Measurements from ENCODE around the gene NDOR1.

GRCh38 chr9:137229903-137230704, 24.6 kb downstream of the NDOR1 start:
- no peak for TF ChIP-seq POLR2A (IDR thresholded peaks at IDR 0.05; ENCODE audit: low read depth)
- no peak for TF ChIP-seq EP300 (IDR thresholded peaks at IDR 0.05)
- no peak for TF ChIP-seq CTCF (IDR thresholded peaks at IDR 0.05)

All from esophagus muscularis mucosa (tissue), 4 donors.